Tibial nerve (tissue), 4 donors: ENCODE measurements around the gene GMIP.

ENCODE experiments used
- CTCF ChIP-seq, 5 experiments: fragments of 200-600 bp in 3 of 5; fragments of 450-650 bp in 2 of 5; sonication (generic) in 3 of 5; IDR thresholded peaks; one replicate each; pipeline ENCODE4 v1.5.1; 2016 to 2019; ENCODE audit warnings: antibody characterized with exemption in 5 of 5, mild to moderate bottlenecking in 3 of 5, moderate library complexity in 2 of 5
- EP300 ChIP-seq, 2 donors: sonication (generic); formaldehyde crosslinking; IDR thresholded peaks; one replicate each; pipeline ENCODE4 v1.6.1; 2017; ENCODE audit warnings: antibody characterized with exemption in 2 of 2, mild to moderate bottlenecking in 1 of 2
- POLR2A ChIP-seq, 2 donors: fragments of 450-650 bp; IDR thresholded peaks; one replicate each; pipeline ENCODE4 v1.6.1; 2017; ENCODE audit warnings: antibody characterized with exemption in 2 of 2, mild to moderate bottlenecking in 2 of 2, moderate library complexity in 2 of 2

GRCh38 chr19:19595171-19595701 is 48.2 kb downstream of the GMIP start:
- TF ChIP-seq CTCF (IDR thresholded peaks at IDR 0.05) (no peak), EP300 (IDR thresholded peaks at IDR 0.05) (peak in 1 of 2 donors; percentile 15), POLR2A (IDR thresholded peaks at IDR 0.05) (no peak)
